ENCODE results near the gene OR2A12.

OR2A12 gene

DNA sequence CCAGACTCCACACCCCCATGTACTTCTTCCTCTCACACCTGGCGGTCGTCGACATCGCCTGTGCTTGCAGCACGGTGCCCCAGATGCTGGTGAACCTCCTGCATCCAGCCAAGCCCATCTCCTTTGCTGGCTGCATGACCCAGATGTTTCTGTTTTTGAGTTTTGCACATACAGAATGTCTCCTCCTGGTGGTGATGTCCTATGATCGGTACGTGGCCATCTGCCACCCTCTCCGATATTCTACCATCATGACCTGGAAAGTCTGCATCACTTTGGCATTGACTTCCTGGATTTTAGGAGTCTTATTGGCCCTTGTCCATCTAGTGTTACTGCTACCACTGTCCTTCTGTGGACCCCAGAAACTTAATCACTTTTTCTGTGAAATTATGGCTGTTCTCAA, 11.7 kb upstream of the OR2A12 start:
- Mint-ChIP-seq H3K27ac (no peak overlapping the region), H3K36me3 (ENCODE audit: low read depth) (no peaks in the 10 kb centered on the region), H3K27me3 (ENCODE audit: low read depth) (no peaks in the 10 kb centered on the region), H3K9me3 (no peaks in the 10 kb centered on the region), H3K4me1 (no peaks in the 10 kb centered on the region), H3K4me3 (no peak overlapping the region)
- no peak for TF ChIP-seq CTCF (IDR thresholded peaks at IDR 0.05; ENCODE audit: unreplicated experiment in 3 of 3)

- no peak overlapping the region for H3K4me3 Mint-ChIP-seq
- H3K27ac Mint-ChIP-seq: no peak overlapping the region
- H3K27me3 Mint-ChIP-seq (ENCODE audit: low read depth): no peaks in the 10 kb centered on the region
- no peaks in the 10 kb centered on the region for H3K4me1 Mint-ChIP-seq
- H3K36me3 Mint-ChIP-seq (ENCODE audit: low read depth): no peaks in the 10 kb centered on the region
- no peaks in the 10 kb centered on the region for H3K9me3 Mint-ChIP-seq
- TF ChIP-seq CTCF (IDR thresholded peaks at IDR 0.05; ENCODE audit: unreplicated experiment in 3 of 3): no peak
These were observed 652 bp downstream of the OR2A12 start for GRCh38 chr7:144086730-144087129.

GRCh38 chr7:144087230-144087629, 1.2 kb downstream of the OR2A12 start:
- Mint-ChIP-seq H3K36me3 (ENCODE audit: low read depth) (no peaks in the 10 kb centered on the region), H3K4me3 (no peak overlapping the region), H3K4me1 (no peaks in the 10 kb centered on the region), H3K9me3 (peaks cover 2% of the 10 kb centered on the region), H3K27me3 (ENCODE audit: low read depth) (no peaks in the 10 kb centered on the region), H3K27ac (no peak overlapping the region)
- TF ChIP-seq CTCF (IDR thresholded peaks at IDR 0.05; ENCODE audit: unreplicated experiment in 3 of 3): no peak

DNA sequence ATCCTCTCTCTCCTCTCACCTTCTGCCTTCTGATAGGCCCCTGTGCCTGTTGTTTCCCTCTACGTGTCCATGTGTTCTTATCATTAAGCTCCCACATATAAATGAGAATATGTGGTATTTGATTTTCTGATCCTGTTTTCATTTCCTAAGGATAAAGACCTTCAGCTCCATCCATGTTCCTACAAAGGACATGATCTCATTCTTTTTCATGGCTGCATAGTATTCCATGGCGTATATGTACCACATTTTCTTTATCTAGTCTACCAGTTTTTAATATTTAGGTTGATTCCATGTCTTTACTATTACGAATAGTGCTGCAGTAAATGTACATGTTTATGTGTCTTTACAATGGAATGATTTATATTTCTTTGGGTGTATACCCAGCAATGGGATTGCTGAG, 4.6 kb downstream of the OR2A12 start:
- Mint-ChIP-seq H3K4me1 (no peaks in the 10 kb centered on the region), H3K27me3 (ENCODE audit: low read depth) (no peaks in the 10 kb centered on the region), H3K36me3 (ENCODE audit: low read depth) (no peaks in the 10 kb centered on the region), H3K9me3 (peaks cover 2% of the 10 kb centered on the region), H3K27ac (no peak overlapping the region), H3K4me3 (no peak overlapping the region)
- TF ChIP-seq CTCF (IDR thresholded peaks at IDR 0.05; ENCODE audit: unreplicated experiment in 3 of 3): no peak

- no peaks in the 10 kb centered on the region for H3K4me1 Mint-ChIP-seq
- H3K27me3 Mint-ChIP-seq (ENCODE audit: low read depth): no peaks in the 10 kb centered on the region
- H3K36me3 Mint-ChIP-seq (ENCODE audit: low read depth): no peaks in the 10 kb centered on the region
- no peak overlapping the region for H3K27ac Mint-ChIP-seq
- no peak overlapping the region for H3K4me3 Mint-ChIP-seq
- no peaks in the 10 kb centered on the region for H3K9me3 Mint-ChIP-seq
- no peak for TF ChIP-seq CTCF (IDR thresholded peaks at IDR 0.05; ENCODE audit: unreplicated experiment in 3 of 3)
These were observed 12.7 kb downstream of the OR2A12 start for GRCh38 chr7:144098776-144099175.

- no peaks in the 10 kb centered on the region for H3K4me1 Mint-ChIP-seq
- H3K4me3 Mint-ChIP-seq: no peak overlapping the region
- no peaks in the 10 kb centered on the region for H3K36me3 Mint-ChIP-seq (ENCODE audit: low read depth)
- no peaks in the 10 kb centered on the region for H3K9me3 Mint-ChIP-seq
- H3K27ac Mint-ChIP-seq: no peak overlapping the region
- TF ChIP-seq CTCF (IDR thresholded peaks at IDR 0.05; ENCODE audit: unreplicated experiment in 3 of 3): no peak
- no peaks in the 10 kb centered on the region for H3K27me3 Mint-ChIP-seq (ENCODE audit: low read depth)
These were observed 14.5 kb downstream of the OR2A12 start for GRCh38 chr7:144100607-144101006.
